HepG2 (cell line): Measurements from ENCODE around the gene TMEM143. TPM values are rescaled to one million over a fixed set of nuclear protein-coding genes. Genes with fewer than 3 reads are reported as not detected.

ENCODE experiments used
- ARNT ChIP-seq: fragments of 450-650 bp; IDR thresholded peaks from 2 replicates; pipeline ENCODE4 v1.6.1; 2017
- ATF6 ChIP-seq: sonication (generic); formaldehyde crosslinking; conservative IDR thresholded peaks from 2 replicates; pipeline ENCODE4 v1.4.0; 2020; ENCODE audit warnings: missing genetic modification reagents
- CREBL2 ChIP-seq: sonication (generic); formaldehyde crosslinking; IDR thresholded peaks from 2 replicates; pipeline ENCODE4 v1.8.1; 2023; ENCODE audit warnings: missing genetic modification reagents, mild to moderate bottlenecking, borderline replicate concordance
- ELF1 ChIP-seq: sonication (generic); formaldehyde crosslinking; IDR thresholded peaks from 2 replicates; pipeline ENCODE4 v1.4.0; 2020; ENCODE audit warnings: missing genetic modification reagents
- EZH2 ChIP-seq: conservative IDR thresholded peaks from 2 replicates; pipeline ENCODE4 v1.6.1; 2012; ENCODE audit warnings: mild to moderate bottlenecking, low read depth, low read length, moderate library complexity
- GLMP ChIP-seq: sonication (generic); formaldehyde crosslinking; IDR thresholded peaks from 2 replicates; pipeline ENCODE4 v1.9.0; 2021; ENCODE audit warnings: missing genetic modification reagents, mild to moderate bottlenecking, borderline replicate concordance
- GTF3A ChIP-seq: sonication (generic); formaldehyde crosslinking; conservative IDR thresholded peaks from 2 replicates; pipeline ENCODE4 v1.4.0; 2020; ENCODE audit warnings: mild to moderate bottlenecking, missing genetic modification reagents
- NFYC ChIP-seq: IDR thresholded peaks from 2 replicates; pipeline ENCODE4 v1.6.1; 2016; ENCODE audit warnings: missing genetic modification reagents, missing compliant biosample characterization
- NONO ChIP-seq, 2 experiments: fragments of 450-650 bp in 1 of 2; sonication (generic) in 1 of 2; formaldehyde crosslinking in 1 of 2; IDR thresholded peaks in 1 of 2; conservative IDR thresholded peaks in 1 of 2; 2 replicates each; pipeline versions ENCODE4 v1.6.1 to v1.8.0; 2017 to 2022; ENCODE audit warnings: mild to moderate bottlenecking in 1 of 2, missing genetic modification reagents in 1 of 2, moderate library complexity in 1 of 2
- RFX1 ChIP-seq: fragments of 450-650 bp; IDR thresholded peaks from 2 replicates; pipeline ENCODE4 v1.6.1; 2017
- RXRA ChIP-seq: sonication (generic); formaldehyde crosslinking; IDR thresholded peaks from 2 replicates; pipeline ENCODE4 v1.5.1; 2020; ENCODE audit warnings: missing genetic modification reagents
- TEAD3 ChIP-seq: optimal IDR thresholded peaks from 2 replicates; pipeline ENCODE3; 2016; ENCODE audit warnings: borderline replicate concordance
- TOPORS ChIP-seq: sonication (generic); formaldehyde crosslinking; IDR thresholded peaks from 2 replicates; pipeline ENCODE4 v1.8.0; 2023; ENCODE audit warnings: mild to moderate bottlenecking, missing genetic modification reagents
- XRCC5 ChIP-seq: fragments of 200-400 bp; formaldehyde crosslinking; optimal IDR thresholded peaks from 2 replicates; pipeline ENCODE3; 2017; ENCODE audit warnings: mild to moderate bottlenecking, low read length
- ZNF256 ChIP-seq: sonication (generic); formaldehyde crosslinking; conservative IDR thresholded peaks from 2 replicates; pipeline ENCODE4 v1.4.0; 2020; ENCODE audit warnings: missing genetic modification reagents
- ZNF318 ChIP-seq: sonication (generic); formaldehyde crosslinking; IDR thresholded peaks from 2 replicates; pipeline ENCODE4 v1.4.0; 2020; ENCODE audit warnings: mild to moderate bottlenecking, missing genetic modification reagents
- ZNF547 ChIP-seq: sonication (generic); formaldehyde crosslinking; IDR thresholded peaks from 2 replicates; pipeline ENCODE4 v1.5.1; 2020; ENCODE audit warnings: mild to moderate bottlenecking, missing genetic modification reagents
- ZNF879 ChIP-seq: sonication (generic); formaldehyde crosslinking; IDR thresholded peaks from 2 replicates; pipeline ENCODE4 v1.8.1; 2023; ENCODE audit warnings: missing genetic modification reagents
- polyA plus RNA-seq, 8 experiments: library from polyadenylated mRNA; depleted of rRNA in 3 of 8; stranded (reverse) in 7 of 8; unstranded in 1 of 8; fragments of >200 nt; fragmentation: Illumina TruSeq in 4 of 8; extraction: Trizol in 4 of 8; gene quantifications; 2 replicates each; pipeline versions ENCODE4 v1.2.1 to v1.2.3, GENCODE V29; 2011 to 2016; ENCODE audit warnings: low read depth in 4 of 8, missing spikeins in 1 of 8, mixed read lengths in 1 of 8; ENCODE audit not compliant: insufficient read depth in 1 of 8
- total RNA-seq, 5 experiments: library from RNA; depleted of rRNA; stranded (reverse); fragments of >200 nt; fragmentation: Illumina TruSeq; extraction: Trizol; gene quantifications; 2 replicates each; pipeline ENCODE4 v1.2.3, GENCODE V29; 2016; ENCODE audit warnings: low read depth in 1 of 5

TMEM143 gene
- total and polyA plus RNA-seq, 2 of the 13 experiments (the other 11 are each of a cell fraction or from before 2014, with no cell fraction given): 7.7 to 11.3 TPM

GRCh38 chr19:48390188-48391099 is 26.7 kb upstream of the TMEM143 start (continued):
- TF ChIP-seq ATF6 (CRISPR knock-in tag): no peak
- TF ChIP-seq ZNF547 (CRISPR knock-in tag): peak; percentile 75
- TF ChIP-seq NFYC (CRISPR knock-in tag): no peak
- peak; percentile 77; the same call in 1 of the 2 replicates for TF ChIP-seq RXRA (CRISPR knock-in tag)
- TF ChIP-seq CREBL2: peak; percentile 88; the same call in 1 of the 2 replicates
- peak; percentile 55 for TF ChIP-seq XRCC5
- TF ChIP-seq EZH2: no peak
- TF ChIP-seq ELF1: no peak; the same call in 1 of the 2 replicates
- no peak for TF ChIP-seq TOPORS (CRISPR knock-in tag)
- no peak for TF ChIP-seq ARNT
- 0 out of 2 replicates have a peak, but pooled peaks have one; percentile 29 for TF ChIP-seq ZNF318
- TF ChIP-seq NONO (IDR thresholded peaks at IDR 0.05): no peak
- TF ChIP-seq NONO (CRISPR knock-in tag; conservative IDR thresholded peaks at IDR 0.05): no peak; the same call in 1 of the 2 replicates
- no peak for TF ChIP-seq ZNF879 (CRISPR knock-in tag)
- TF ChIP-seq RFX1: no peak
- TF ChIP-seq TEAD3 (CRISPR knock-in tag): peak; percentile 23
- no peak for TF ChIP-seq GLMP
- TF ChIP-seq ZNF256 (CRISPR knock-in tag): peak; percentile 23
- TF ChIP-seq GTF3A (CRISPR knock-in tag): 0 out of 2 replicates have a peak, but pooled peaks have one; percentile 32
